Lower leg skin (tissue), 4 donors: ENCODE measurements around the gene TP53BP2. TPM values are rescaled to one million over a fixed set of nuclear protein-coding genes. Genes with fewer than 3 reads are reported as not detected.
"Not testable (repeated sequence)": the region's sequence is repeated elsewhere in the genome, so short reads cannot be mapped to it uniquely, and the experiment has no call there.

Source experiments
- DNase-seq, 2 donors: peaks; one replicate each; pipeline ENCODE4 v3.0.0-alpha.2; 2019; ENCODE audit warnings: low spot score in 2 of 2
- H3K4me3 ChIP-seq: fragments of 200-600 bp; sonication (generic); 2 replicates; pipeline ENCODE4 v1.5.1; 2017; ENCODE audit warnings: mild to moderate bottlenecking, low read depth; ENCODE audit not compliant: poor library complexity, severe bottlenecking
- CTCF ChIP-seq, 3 donors: fragments of 450-650 bp; IDR thresholded peaks; one replicate each; pipeline ENCODE4 v1.5.1; 2016; ENCODE audit warnings: antibody characterized with exemption in 3 of 3, mild to moderate bottlenecking in 3 of 3, moderate library complexity in 2 of 3
- POLR2A ChIP-seq, 2 donors: fragments of 450-650 bp; IDR thresholded peaks; one replicate each; pipeline ENCODE4 v1.6.1; 2016 to 2017; ENCODE audit warnings: antibody characterized with exemption in 2 of 2, mild to moderate bottlenecking in 1 of 2, moderate library complexity in 1 of 2
- WGBS, 2 donors: methylation state at CpG; one replicate each; pipeline ENCODE4 v1.1.5; 2018; 5-methylcytosine and 5-hydroxymethylcytosine counted together
- intact Hi-C: fragments of 100-400 bp; cut with DNase I; formaldehyde crosslinking; loops from one replicate; pipeline ENCODE4 v1.15.0; 2023; ENCODE audit warnings: low total_unique reads
- total RNA-seq, 4 donors: library from RNA; depleted of rRNA; stranded (reverse); fragments of >200 nt; gene quantifications; one replicate each; pipeline ENCODE4 v1.1.0, GENCODE V29; 2016

The TP53BP2 gene
- total RNA-seq, 4 donors from 2014 or later, result 32.2 to 49.9 (median 36.6) TPM

GRCh38 chr1:223870617-223871574, 25.1 kb upstream of the TP53BP2 start:
- TF ChIP-seq POLR2A (IDR thresholded peaks at IDR 0.05) (no peak), CTCF (IDR thresholded peaks at IDR 0.05) (no peak)
- no peak for DNase-seq
- intact Hi-C loops, result no loop called here
- 79 to 82% methylated on average over 13 to 14 of the region's 14 CpGs for WGBS, 2 donors
- H3K4me3 ChIP-seq, result no peak overlapping the region

GRCh38 chr1:223864599-223865368, 19.0 kb upstream of the TP53BP2 start:
- H3K4me3 ChIP-seq, intact Hi-C loops, DNase-seq: not testable (repeated sequence)
- WGBS, 2 donors, result 95 to 97% methylated on average over 17 to 18 of the region's 19 CpGs

GRCh38 chr1:223864084-223864483, 18.3 kb upstream of the TP53BP2 start:
- H3K4me3 ChIP-seq, result no peak overlapping the region
- intact Hi-C loops, result no loop called here
- WGBS, 2 donors, result 93 to 95% methylated on average over 11 to 16 of the region's 17 CpGs
- DNase-seq, result no peak
- no peak for TF ChIP-seq POLR2A (IDR thresholded peaks at IDR 0.05)
- TF ChIP-seq CTCF (IDR thresholded peaks at IDR 0.05), result no peak

- intact Hi-C loops, result no loop called here
- 82 to 88% methylated on average over 1 of the region's 1 CpG for WGBS, 2 donors
- no peak for DNase-seq
- H3K4me3 ChIP-seq, result no peak overlapping the region
- TF ChIP-seq CTCF (IDR thresholded peaks at IDR 0.05) (no peak), POLR2A (IDR thresholded peaks at IDR 0.05) (no peak)
Measured at GRCh38 chr1:223861904-223862303, 16.2 kb upstream of the TP53BP2 start.

GRCh38 chr1:223860051-223860622, 14.4 kb upstream of the TP53BP2 start:
- no peak for DNase-seq
- intact Hi-C loops, result no loop called here
- no peak for TF ChIP-seq POLR2A (IDR thresholded peaks at IDR 0.05)
- TF ChIP-seq CTCF (IDR thresholded peaks at IDR 0.05), result no peak
- H3K4me3 ChIP-seq, result no peak overlapping the region
- 36 to 45% methylated on average over 5 of the region's 5 CpGs for WGBS, 2 donors

GRCh38 chr1:223859058-223859457, 13.3 kb upstream of the TP53BP2 start:
- WGBS, 2 donors, result 70% methylated on average over 8 of the region's 8 CpGs
- DNase-seq, result no peak
- no peak overlapping the region for H3K4me3 ChIP-seq
- TF ChIP-seq POLR2A (IDR thresholded peaks at IDR 0.05) (no peak), CTCF (IDR thresholded peaks at IDR 0.05) (no peak)
- intact Hi-C loops, result no loop called here
